ENCODE data around the gene SLC39A10. TPM values are rescaled to one million over a fixed set of nuclear protein-coding genes. Genes with fewer than 3 reads are reported as not detected.
"Not testable (repeated sequence)": the region's sequence is repeated elsewhere in the genome, so short reads cannot be mapped to it uniquely, and the experiment has no call there.

Gene SLC39A10
- polyA plus RNA-seq, 12 donors: 18.7 to 93.0 (median 28.0) TPM

GRCh38 chr2:195667974-195668373 lies 10.9 kb downstream of the SLC39A10 start:
- DNase-seq: no peak

GRCh38 chr2:195670191-195670590 lies 13.2 kb downstream of the SLC39A10 start:
- no peak for DNase-seq

GRCh38 chr2:195671563-195671962 lies 14.5 kb downstream of the SLC39A10 start:
- DNase-seq: no peak

GRCh38 chr2:195672674-195673073 lies 15.6 kb downstream of the SLC39A10 start:
- DNase-seq: no peak

- DNase-seq: no peak
Measured at GRCh38 chr2:195674491-195675221, 17.6 kb downstream of the SLC39A10 start.

GRCh38 chr2:195675783-195676427 lies 18.9 kb downstream of the SLC39A10 start:
- DNase-seq: no peak

GRCh38 chr2:195677290-195677689 lies 20.3 kb downstream of the SLC39A10 start:
- DNase-seq: no peak

GRCh38 chr2:195677884-195678283 lies 20.9 kb downstream of the SLC39A10 start:
- no peak for DNase-seq

- DNase-seq: no peak
Measured at GRCh38 chr2:195682077-195682476, 25.1 kb downstream of the SLC39A10 start.

- DNase-seq: no peak
Measured at GRCh38 chr2:195683174-195683573, 26.1 kb downstream of the SLC39A10 start.

- DNase-seq: no peak
Measured at GRCh38 chr2:195686564-195686963, 29.5 kb downstream of the SLC39A10 start.

GRCh38 chr2:195687320-195688086 lies 30.5 kb downstream of the SLC39A10 start:
- no peak for DNase-seq

- DNase-seq: not testable (repeated sequence)
Measured at GRCh38 chr2:195692531-195692930, 35.5 kb downstream of the SLC39A10 start.

GRCh38 chr2:195694553-195694952 lies 37.5 kb downstream of the SLC39A10 start:
- no peak for DNase-seq

- DNase-seq: no peak
Measured at GRCh38 chr2:195695002-195695631, 38.1 kb downstream of the SLC39A10 start.

- DNase-seq: no peak
Measured at GRCh38 chr2:195696012-195696411, 39.0 kb downstream of the SLC39A10 start.

GRCh38 chr2:195697681-195698220 lies 40.7 kb downstream of the SLC39A10 start:
- no peak for DNase-seq

GRCh38 chr2:195700480-195700879 lies 43.5 kb downstream of the SLC39A10 start:
- no peak for DNase-seq

- no peak for DNase-seq
Measured at GRCh38 chr2:195706161-195706900, 49.3 kb downstream of the SLC39A10 start.

- no peak for DNase-seq
Measured at GRCh38 chr2:195709901-195710806, 53.1 kb downstream of the SLC39A10 start.

Measured in muscle of arm (tissue), 12 donors.